Activated CD4-positive, alpha-beta memory T cell treated with anti-CD3 and anti-CD28 coated beads for 36 hours (primary cell): Measurements from ENCODE around the gene KRT7. TPM values are rescaled to one million over a fixed set of nuclear protein-coding genes. Genes with fewer than 3 reads are reported as not detected.

Experiments
- CTCF ChIA-PET: fragments of 350-600 bp; sonication (Branson Sonifier 250); formaldehyde crosslinking; loops from one replicate; lab custom pipeline; 2021; ENCODE audit warnings: antibody characterized with exemption, inconsistent platforms; lab: Charles Lee
- POLR2A ChIA-PET: fragments of 350-600 bp; sonication (Branson Sonifier 250); formaldehyde crosslinking; loops from one replicate; lab custom pipeline; 2021; ENCODE audit warnings: antibody characterized with exemption; lab: Charles Lee
- DNase-seq: peaks from one replicate; pipeline ENCODE4 v3.0.0-alpha.2; 2020
- H3K27ac Mint-ChIP-seq: one replicate; pipeline ENCODE4 v1.8.0; 2021; ENCODE audit warnings: mixed read lengths
- H3K27me3 Mint-ChIP-seq: one replicate; pipeline ENCODE4 v1.8.0; 2021; ENCODE audit warnings: mixed read lengths
- H3K36me3 Mint-ChIP-seq: one replicate; pipeline ENCODE4 v1.8.0; 2021; ENCODE audit warnings: mixed read lengths
- H3K4me1 Mint-ChIP-seq: one replicate; pipeline ENCODE4 v1.8.0; 2021; ENCODE audit warnings: low read depth, mixed read lengths
- H3K4me3 Mint-ChIP-seq: one replicate; pipeline ENCODE4 v1.8.0; 2021; ENCODE audit warnings: mild to moderate bottlenecking, mixed read lengths
- H3K9me3 Mint-ChIP-seq: one replicate; pipeline ENCODE4 v1.8.0; 2021; ENCODE audit warnings: mixed read lengths
- intact Hi-C: fragments of 100-400 bp; cut with micrococcal nuclease; formaldehyde crosslinking; loops from one replicate; pipeline ENCODE4 v1.15.1; 2023
- total RNA-seq, 2 experiments: library from RNA; stranded (reverse); gene quantifications; one replicate each; pipeline ENCODE4 v1.2.3, GENCODE V29; 2021

The KRT7 gene
- total RNA-seq, 2 experiments from 2014 or later: 3.5 to 3.7 TPM

- no peak overlapping the region for H3K27ac Mint-ChIP-seq
These were observed 26.7 kb downstream of the KRT7 start for GRCh38 chr12:52259657-52260243.

GRCh38 chr12:52260361-52261207, 27.5 kb downstream of the KRT7 start:
- CTCF ChIA-PET: interaction anchor here (1.2 to 1.6 kb wide), 2 partner anchors 39 to 67 kb away, joined by 4 to 7 read pairs; no protein-coding TSS in a partner anchor
- POLR2A ChIA-PET: no interaction called here
- Mint-ChIP-seq H3K4me3 (no peak overlapping the region), H3K9me3 (no peaks in the 10 kb centered on the region), H3K4me1 (no peaks in the 10 kb centered on the region), H3K27ac (no peak overlapping the region), H3K36me3 (no peaks in the 10 kb centered on the region), H3K27me3 (peaks cover 38% of the 10 kb centered on the region)
- intact Hi-C loops: no loop called here
- DNase-seq: no peak

More at GRCh38 chr12:52259657-52260243, 26.7 kb downstream of the KRT7 start:
- no peak for DNase-seq
- Mint-ChIP-seq H3K27me3 (peaks cover 43% of the 10 kb centered on the region), H3K4me1 (no peaks in the 10 kb centered on the region), H3K4me3 (no peak overlapping the region), H3K36me3 (no peaks in the 10 kb centered on the region), H3K9me3 (no peaks in the 10 kb centered on the region)
- intact Hi-C loops: no loop called here
- CTCF ChIA-PET: interaction anchor here (0.5 to 1.6 kb wide), 3 partner anchors 38 to 114 kb away, joined by 3 to 7 read pairs (median 4); no protein-coding TSS in a partner anchor
- POLR2A ChIA-PET: no interaction called here

- no peak overlapping the region for H3K4me3 Mint-ChIP-seq
- CTCF ChIA-PET: interaction anchor here (1.6 kb wide), 1 partner anchor 40 kb away, joined by 7 read pairs; no protein-coding TSS in a partner anchor
- no peak overlapping the region for H3K27ac Mint-ChIP-seq
- no peaks in the 10 kb centered on the region for H3K9me3 Mint-ChIP-seq
- DNase-seq: no peak
- no peaks in the 10 kb centered on the region for H3K4me1 Mint-ChIP-seq
- H3K36me3 Mint-ChIP-seq: no peaks in the 10 kb centered on the region
- H3K27me3 Mint-ChIP-seq: peaks cover 34% of the 10 kb centered on the region
- intact Hi-C loops: no loop called here
- POLR2A ChIA-PET: no interaction called here
These were observed 28.1 kb downstream of the KRT7 start for GRCh38 chr12:52261208-52261484.

DNA sequence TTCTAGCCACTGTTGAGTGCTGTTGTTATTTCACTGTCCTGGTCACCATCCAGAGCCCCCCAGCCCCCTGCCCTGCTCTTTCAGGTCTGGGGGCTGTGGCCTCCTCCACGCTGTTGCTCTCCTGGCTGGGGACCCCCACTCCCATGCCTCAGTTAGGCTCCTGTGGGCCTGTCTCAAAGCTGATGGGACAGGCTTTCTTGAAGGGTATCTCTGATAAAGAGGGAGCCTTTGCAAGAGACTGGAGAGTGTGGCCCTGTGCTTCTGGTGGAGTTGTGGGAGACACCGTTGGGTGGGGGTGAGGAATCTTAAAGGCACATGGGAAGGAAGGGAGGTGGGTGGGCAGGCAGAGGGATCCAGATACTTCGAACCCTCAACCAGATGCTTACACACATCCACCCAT, 29.2 kb downstream of the KRT7 start:
- intact Hi-C loops: no loop called here
- Mint-ChIP-seq H3K9me3 (no peaks in the 10 kb centered on the region), H3K4me1 (no peaks in the 10 kb centered on the region), H3K27ac (no peak overlapping the region), H3K36me3 (no peaks in the 10 kb centered on the region), H3K27me3 (peaks cover 25% of the 10 kb centered on the region), H3K4me3 (no peak overlapping the region)
- CTCF ChIA-PET: interaction anchor here (1.1 to 1.9 kb wide), 2 partner anchors 37 to 41 kb away, joined by 7 read pairs; no protein-coding TSS in a partner anchor
- no peak for DNase-seq
- POLR2A ChIA-PET: no interaction called here

DNA sequence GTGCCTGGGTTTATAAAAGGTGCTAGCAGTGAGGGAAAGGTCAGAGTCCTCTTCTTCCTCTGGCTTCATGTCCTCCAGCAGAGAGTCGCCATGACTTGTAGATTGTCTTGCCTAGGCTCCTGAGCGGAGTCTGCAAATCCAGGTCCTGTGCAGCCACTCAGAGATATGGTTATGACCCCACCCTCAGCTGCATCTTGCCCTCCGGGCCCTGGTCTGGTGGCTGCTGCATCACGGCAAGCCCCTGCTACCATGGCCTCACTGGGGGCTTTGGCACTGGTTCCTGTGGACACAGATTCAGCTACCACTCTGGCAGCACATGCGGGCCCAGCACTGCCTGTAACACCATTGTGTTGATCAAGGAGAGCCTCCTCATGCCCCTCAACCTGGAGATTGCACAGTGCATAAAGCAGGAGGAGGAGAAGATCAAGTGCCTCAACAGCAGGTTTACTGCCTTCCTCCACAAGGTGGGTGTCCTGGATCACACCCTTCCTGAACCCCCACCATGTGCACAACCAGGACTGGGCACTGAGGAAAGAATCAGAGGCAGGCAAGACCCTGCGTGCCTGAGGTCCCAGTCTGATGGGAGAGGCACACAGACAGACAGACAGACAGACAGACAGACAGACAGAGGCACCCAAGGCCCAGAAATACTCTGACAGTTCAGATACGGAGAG, 30.9 kb downstream of the KRT7 start:
- ChIA-PET POLR2A (no interaction called here), CTCF (interaction anchor here (1.4 to 1.9 kb wide), 2 partner anchors 15 to 42 kb away, joined by 5 to 7 read pairs; no protein-coding TSS in a partner anchor)
- no peak for DNase-seq
- no peak overlapping the region for H3K4me3 Mint-ChIP-seq
- H3K27ac Mint-ChIP-seq: no peak overlapping the region
- peaks cover 16% of the 10 kb centered on the region for H3K27me3 Mint-ChIP-seq
- intact Hi-C loops: no loop called here
- no peaks in the 10 kb centered on the region for H3K36me3 Mint-ChIP-seq
- no peaks in the 10 kb centered on the region for H3K4me1 Mint-ChIP-seq
- no peaks in the 10 kb centered on the region for H3K9me3 Mint-ChIP-seq

DNA sequence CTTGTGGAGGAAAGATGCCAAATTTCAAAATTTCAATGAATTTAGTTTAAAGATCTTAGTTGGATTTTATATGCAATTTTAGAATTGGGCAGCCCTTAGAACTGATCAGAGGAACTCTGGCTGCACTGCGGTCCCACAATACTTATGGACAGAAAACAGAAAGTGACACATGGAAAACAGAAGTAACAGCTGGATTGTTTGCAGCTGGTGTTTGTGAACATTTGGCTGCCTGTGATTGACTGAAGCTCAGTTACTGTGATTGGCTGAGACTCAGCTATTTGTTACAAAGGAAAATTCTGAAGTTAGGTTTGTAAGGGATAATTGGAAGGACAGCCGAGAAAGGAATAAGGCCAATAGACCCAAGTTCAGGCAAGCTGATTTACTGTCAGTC, 31.4 kb downstream of the KRT7 start:
- Mint-ChIP-seq H3K27ac (no peak overlapping the region), H3K9me3 (no peaks in the 10 kb centered on the region), H3K36me3 (no peaks in the 10 kb centered on the region), H3K4me3 (no peak overlapping the region), H3K27me3 (peaks cover 12% of the 10 kb centered on the region), H3K4me1 (no peaks in the 10 kb centered on the region)
- POLR2A ChIA-PET: no interaction called here
- CTCF ChIA-PET: interaction anchor here (4.8 kb wide), 1 partner anchor 15 kb away, joined by 21 read pairs; no protein-coding TSS in a partner anchor
- DNase-seq: no peak
- intact Hi-C loops: no loop called here

DNA sequence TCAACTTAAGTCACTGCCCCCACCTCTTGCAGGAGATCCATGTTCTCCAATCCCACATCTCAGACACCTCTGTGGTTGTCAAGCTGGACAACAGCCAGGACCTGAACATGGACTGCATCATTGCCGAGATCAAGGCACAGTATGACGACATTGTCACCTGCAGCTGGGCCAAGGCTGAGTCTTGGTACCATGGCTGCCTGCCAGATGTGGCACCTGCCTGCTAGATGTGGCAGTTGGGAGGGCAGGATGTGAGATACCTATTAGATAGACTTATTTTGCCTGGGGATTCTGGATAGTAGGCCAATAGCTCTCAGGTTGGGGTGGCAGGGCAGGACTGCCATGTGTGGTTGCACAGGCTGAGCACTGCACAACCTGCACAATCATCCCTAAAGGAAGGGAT, 33.5 kb downstream of the KRT7 start:
- H3K4me1 Mint-ChIP-seq: no peaks in the 10 kb centered on the region
- no peaks in the 10 kb centered on the region for H3K9me3 Mint-ChIP-seq
- DNase-seq: no peak
- CTCF ChIA-PET: interaction anchor here (4.8 kb wide), 1 partner anchor 13 kb away, joined by 21 read pairs; no protein-coding TSS in a partner anchor
- H3K27me3 Mint-ChIP-seq: peaks cover 13% of the 10 kb centered on the region
- no peak overlapping the region for H3K27ac Mint-ChIP-seq
- intact Hi-C loops: no loop called here
- H3K4me3 Mint-ChIP-seq: no peak overlapping the region
- no peaks in the 10 kb centered on the region for H3K36me3 Mint-ChIP-seq
- POLR2A ChIA-PET: no interaction called here

- peaks cover 11% of the 10 kb centered on the region for H3K27me3 Mint-ChIP-seq
- intact Hi-C loops: no loop called here
- H3K4me3 Mint-ChIP-seq: no peak overlapping the region
- POLR2A ChIA-PET: no interaction called here
- H3K27ac Mint-ChIP-seq: no peak overlapping the region
- H3K36me3 Mint-ChIP-seq: no peaks in the 10 kb centered on the region
- no peaks in the 10 kb centered on the region for H3K9me3 Mint-ChIP-seq
- H3K4me1 Mint-ChIP-seq: no peaks in the 10 kb centered on the region
- no peak for DNase-seq
- CTCF ChIA-PET: interaction anchor here (4.8 kb wide), 1 partner anchor 12 kb away, joined by 21 read pairs; no protein-coding TSS in a partner anchor
These were observed 34.2 kb downstream of the KRT7 start for GRCh38 chr12:52267266-52267665.

GRCh38 chr12:52267699-52268098, 34.7 kb downstream of the KRT7 start:
- POLR2A ChIA-PET: no interaction called here
- no peaks in the 10 kb centered on the region for H3K4me1 Mint-ChIP-seq
- CTCF ChIA-PET: interaction anchor here (4.8 kb wide), 1 partner anchor 12 kb away, joined by 21 read pairs; no protein-coding TSS in a partner anchor
- H3K9me3 Mint-ChIP-seq: no peaks in the 10 kb centered on the region
- intact Hi-C loops: no loop called here
- no peak overlapping the region for H3K4me3 Mint-ChIP-seq
- peaks cover 11% of the 10 kb centered on the region for H3K27me3 Mint-ChIP-seq
- no peak for DNase-seq
- no peaks in the 10 kb centered on the region for H3K36me3 Mint-ChIP-seq
- H3K27ac Mint-ChIP-seq: no peak overlapping the region

DNA sequence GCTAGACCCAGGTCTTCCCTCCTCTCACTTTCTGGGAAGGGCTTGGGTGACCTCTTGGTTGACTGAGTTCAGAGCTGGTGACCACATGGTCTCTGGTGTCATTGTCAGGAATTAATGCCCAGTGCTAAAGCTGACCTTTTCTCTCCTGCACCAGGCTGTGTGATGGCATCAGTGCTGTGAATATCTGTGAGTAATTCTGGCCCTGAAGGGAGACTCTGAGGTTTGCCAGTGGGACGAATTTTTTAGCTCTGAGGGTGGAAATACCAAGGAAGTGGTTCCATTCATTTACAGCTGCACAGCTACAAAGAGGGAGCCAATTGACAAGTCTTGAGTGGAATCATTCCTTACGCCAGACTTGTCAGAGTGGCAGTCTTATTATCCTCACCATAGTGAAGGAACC, 35.2 kb downstream of the KRT7 start:
- intact Hi-C loops: no loop called here
- Mint-ChIP-seq H3K4me1 (no peaks in the 10 kb centered on the region), H3K27ac (no peak overlapping the region), H3K27me3 (peaks cover 11% of the 10 kb centered on the region), H3K36me3 (no peaks in the 10 kb centered on the region), H3K9me3 (no peaks in the 10 kb centered on the region), H3K4me3 (no peak overlapping the region)
- DNase-seq: no peak
- CTCF ChIA-PET: interaction anchor here (4.8 kb wide), 1 partner anchor 11 kb away, joined by 21 read pairs; no protein-coding TSS in a partner anchor
- POLR2A ChIA-PET: interaction anchor here (0.7 kb wide), 1 partner anchor 138 kb away, joined by 3 read pairs; no protein-coding TSS in a partner anchor

DNA sequence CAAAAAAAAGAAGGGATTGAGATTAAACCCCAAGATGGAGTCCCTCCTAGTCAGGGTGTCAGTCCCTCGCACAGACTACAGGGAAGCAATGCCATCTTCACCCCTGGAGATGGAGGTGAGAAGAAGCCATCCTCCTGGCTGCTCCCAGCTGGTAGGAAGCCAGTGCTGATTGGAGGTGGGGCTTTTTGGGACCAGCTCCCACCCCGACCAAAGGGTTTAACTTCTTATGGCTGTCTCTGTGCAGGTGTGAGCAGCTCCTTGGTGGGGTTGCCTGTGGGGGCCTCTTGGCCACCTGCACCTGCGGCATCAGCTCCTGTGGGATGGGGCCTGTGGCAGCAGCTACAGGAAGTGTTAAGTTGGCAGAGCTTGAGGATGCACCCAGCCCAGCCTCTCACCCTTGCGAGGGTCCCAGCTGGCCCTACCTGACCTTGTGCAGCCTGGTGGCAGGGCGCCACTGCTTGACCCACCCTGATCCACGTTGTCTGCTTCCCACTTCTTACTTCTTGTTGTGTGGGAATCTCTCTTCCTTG, 37.6 kb downstream of the KRT7 start:
- H3K4me1 Mint-ChIP-seq: no peaks in the 10 kb centered on the region
- H3K36me3 Mint-ChIP-seq: no peaks in the 10 kb centered on the region
- intact Hi-C loops: no loop called here
- no peak for DNase-seq
- ChIA-PET POLR2A (no interaction called here), CTCF (interaction anchor here (1.1 to 2.5 kb wide), 2 partner anchors 49 to 59 kb away, joined by 3 to 8 read pairs; no protein-coding TSS in a partner anchor)
- H3K9me3 Mint-ChIP-seq: no peaks in the 10 kb centered on the region
- no peak overlapping the region for H3K27ac Mint-ChIP-seq
- H3K27me3 Mint-ChIP-seq: peaks cover 11% of the 10 kb centered on the region
- H3K4me3 Mint-ChIP-seq: no peak overlapping the region
